HG03520 (cell line): Measurements from ENCODE around the gene TTLL1.
"Not testable (repeated sequence)": the region's sequence is repeated elsewhere in the genome, so short reads cannot be mapped to it uniquely, and the experiment has no call there.

ENCODE experiments used
- ATAC-seq: cut with Tn5 transposase; IDR thresholded peaks from one replicate; pipeline ENCODE4 v1.9.1; 2021; ENCODE audit warnings: mild to moderate bottlenecking, moderate library complexity; ENCODE audit not compliant: unreplicated experiment

Gene TTLL1

GRCh38 chr22:43110927-43111623 is 21.9 kb upstream of the TTLL1 start:
- no peak for ATAC-seq

- ATAC-seq: no peak
Observed at GRCh38 chr22:43110444-43110926, 21.3 kb upstream of the TTLL1 start, which contains the start of gene BIK. BIK (plus strand) TSS chr22:43110750; CDS start chr22:43124023, 13,273 bp downstream.

GRCh38 chr22:43109921-43110443 is 20.8 kb upstream of the TTLL1 start:
- no peak for ATAC-seq

GRCh38 chr22:43109511-43109910 is 20.3 kb upstream of the TTLL1 start:
- ATAC-seq: no peak

GRCh38 chr22:43106302-43106701 is 17.1 kb upstream of the TTLL1 start:
- ATAC-seq: no peak

- not testable (repeated sequence) for ATAC-seq
Observed at GRCh38 chr22:43104950-43105349, 15.8 kb upstream of the TTLL1 start.

GRCh38 chr22:43104056-43104625 is 14.9 kb upstream of the TTLL1 start:
- not testable (repeated sequence) for ATAC-seq

- no peak for ATAC-seq
Observed at GRCh38 chr22:43101306-43101705, 12.1 kb upstream of the TTLL1 start.

- ATAC-seq: no peak
Observed at GRCh38 chr22:43100225-43100624, 11.0 kb upstream of the TTLL1 start.

- ATAC-seq: no peak
Observed at GRCh38 chr22:43099095-43099494, 9.9 kb upstream of the TTLL1 start.

GRCh38 chr22:43098356-43098755 is 9.2 kb upstream of the TTLL1 start:
- ATAC-seq: no peak

GRCh38 chr22:43096420-43096819 is 7.2 kb upstream of the TTLL1 start:
- ATAC-seq: no peak

GRCh38 chr22:43094551-43094950 is 5.4 kb upstream of the TTLL1 start:
- no peak for ATAC-seq

GRCh38 chr22:43094085-43094484 is 4.9 kb upstream of the TTLL1 start:
- ATAC-seq: no peak

- no peak for ATAC-seq
Observed at GRCh38 chr22:43092085-43092484, 2.9 kb upstream of the TTLL1 start.

- ATAC-seq: no peak
Observed at GRCh38 chr22:43090130-43090789, 1.1 kb upstream of the TTLL1 start.

- no peak for ATAC-seq
Observed at GRCh38 chr22:43088627-43088983, 586 bp downstream of the TTLL1 start.

GRCh38 chr22:43085658-43086606 is 3.3 kb downstream of the TTLL1 start:
- no peak for ATAC-seq

- ATAC-seq: no peak
Observed at GRCh38 chr22:43081968-43082367, 7.2 kb downstream of the TTLL1 start.

- ATAC-seq: no peak
Observed at GRCh38 chr22:43080616-43081015, 8.6 kb downstream of the TTLL1 start.

GRCh38 chr22:43079742-43080141 is 9.4 kb downstream of the TTLL1 start:
- ATAC-seq: no peak
